A673 (cell line): Measurements from ENCODE around the gene GAMT.

Source experiments
- CTCF ChIP-seq: fragments of 300-800, 200-600 bp; sonication (generic); conservative IDR thresholded peaks from 2 replicates; pipeline ENCODE4 v1.5.1; 2017; ENCODE audit warnings: low read depth, mild to moderate bottlenecking, antibody characterized with exemption, low read length, moderate library complexity, mixed read lengths
- EZH2 ChIP-seq: fragments of 200-600 bp; sonication (generic); IDR thresholded peaks from 2 replicates; pipeline ENCODE4 v1.6.1; 2017; ENCODE audit warnings: borderline replicate concordance, low read depth, mild to moderate bottlenecking, mixed read lengths, antibody characterized with exemption, low read length; ENCODE audit not compliant: poor library complexity, severe bottlenecking

- no peak for TF ChIP-seq CTCF
- TF ChIP-seq EZH2, result no peak
Measured at GRCh38 chr19:1433119-1434039, 32.0 kb upstream of the GAMT start.
